ENCODE results near the gene C14orf93.

Gene C14orf93

DNA sequence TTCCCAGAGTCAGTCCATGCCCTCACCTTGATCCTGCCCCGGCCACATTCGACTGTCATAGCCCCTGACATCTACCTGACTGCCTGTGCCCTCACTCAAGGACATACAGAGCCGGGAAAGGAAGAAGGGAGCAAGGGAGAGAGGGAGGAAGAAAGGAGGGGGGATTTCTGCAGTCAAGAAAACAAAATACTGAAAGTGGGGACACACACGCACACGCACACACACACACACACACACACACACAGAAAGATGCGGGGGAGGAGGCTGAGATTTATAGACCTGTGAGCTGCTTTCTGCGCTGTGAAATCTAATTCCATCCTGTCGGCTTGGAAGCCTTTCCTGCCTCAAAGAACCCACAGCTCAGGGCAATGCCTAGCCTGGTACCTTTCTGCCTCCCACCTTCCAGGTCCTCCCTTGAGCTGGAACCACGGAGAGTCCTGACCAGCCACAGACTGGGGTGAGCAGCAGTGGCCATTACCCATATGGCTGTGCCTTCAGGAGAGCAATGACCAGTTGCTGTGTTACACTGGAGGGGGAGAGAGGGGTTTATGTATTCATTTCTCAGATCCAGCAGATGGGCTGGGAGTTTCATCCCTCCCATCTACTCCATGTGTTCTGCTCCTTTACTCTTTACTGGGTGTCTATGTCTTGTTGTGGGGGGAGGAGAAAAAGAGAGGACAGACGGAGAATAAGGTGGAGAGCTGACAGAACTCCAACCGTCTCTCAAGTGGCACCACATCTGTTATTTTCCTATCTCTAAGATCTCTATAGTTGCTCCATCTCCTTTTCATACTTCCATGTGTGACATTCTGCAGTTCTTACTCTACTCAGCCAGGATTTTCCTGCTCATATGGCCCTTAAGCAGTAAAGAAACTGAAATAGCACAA, 12.9 kb downstream of the C14orf93 start:
- no peak for DNase-seq (ENCODE audit: low read depth, low spot score)

DNA sequence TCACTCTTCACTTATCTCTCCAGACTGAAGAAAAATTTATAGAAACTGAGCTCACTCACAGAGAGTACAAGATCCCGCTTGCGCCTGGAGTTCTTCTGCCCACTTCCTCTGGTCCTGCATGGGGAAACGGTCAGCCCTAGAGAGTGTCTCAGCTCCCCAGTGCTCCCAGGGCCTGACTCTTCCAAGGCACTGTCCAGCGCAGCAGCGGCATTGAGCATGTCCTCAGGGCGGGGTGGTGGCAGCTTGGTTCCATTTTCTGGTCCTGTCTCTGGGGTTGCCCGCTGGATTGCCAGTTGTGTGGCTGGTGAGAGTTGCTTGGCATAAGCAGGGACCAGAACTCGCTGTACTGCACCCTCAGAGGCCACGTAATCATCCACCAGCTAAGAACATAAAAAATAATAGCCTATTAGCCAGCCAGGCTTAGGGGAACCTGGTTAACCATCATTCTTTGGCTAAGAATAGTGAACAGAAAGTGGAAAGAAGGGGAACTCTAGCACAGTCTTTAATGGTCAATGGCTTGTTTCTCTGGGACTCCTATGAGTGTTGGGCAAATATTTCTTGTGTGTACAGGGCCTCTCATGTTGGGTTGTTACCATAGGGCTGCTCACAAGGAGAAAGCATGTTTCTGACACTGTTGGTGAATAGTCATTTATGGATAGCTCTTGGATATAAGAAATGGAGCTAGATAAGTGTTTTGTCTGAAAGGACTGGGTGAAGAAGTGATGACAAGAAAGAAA, 13.9 kb downstream of the C14orf93 start:
- DNase-seq (ENCODE audit: low read depth, low spot score) = no peak
- H3K27ac ChIP-seq = no peak overlapping the region

More for the DNA sequence above, 12.9 kb downstream of the C14orf93 start:
- no peak overlapping the region for H3K27ac ChIP-seq

DNA sequence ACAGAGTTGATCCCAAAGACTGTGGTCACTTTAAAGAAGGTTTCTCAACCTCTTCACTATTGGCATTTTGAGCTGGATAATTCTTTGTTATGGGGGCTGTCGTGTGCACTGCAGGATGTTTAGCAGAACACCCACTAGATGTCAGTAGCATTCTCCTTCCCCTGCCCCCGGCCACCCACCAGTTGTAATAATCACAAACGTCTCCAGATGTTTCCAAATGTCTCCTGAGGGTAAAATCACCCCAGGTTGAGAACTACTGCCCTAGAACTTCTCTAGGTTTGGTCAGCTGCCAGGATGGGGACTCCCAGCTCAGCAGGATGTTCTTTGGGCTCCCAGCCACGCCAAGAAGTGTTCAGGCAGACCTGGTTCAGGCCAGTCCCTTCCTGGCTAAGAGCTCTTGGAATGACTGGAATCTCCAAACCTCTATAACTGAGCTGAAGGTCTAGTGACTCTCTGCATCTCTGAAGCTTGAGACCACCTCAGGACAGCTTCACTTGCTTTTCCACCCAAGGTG, 15.1 kb downstream of the C14orf93 start:
- no peak overlapping the region for H3K27ac ChIP-seq
- no peak for DNase-seq (ENCODE audit: low read depth, low spot score)

DNA sequence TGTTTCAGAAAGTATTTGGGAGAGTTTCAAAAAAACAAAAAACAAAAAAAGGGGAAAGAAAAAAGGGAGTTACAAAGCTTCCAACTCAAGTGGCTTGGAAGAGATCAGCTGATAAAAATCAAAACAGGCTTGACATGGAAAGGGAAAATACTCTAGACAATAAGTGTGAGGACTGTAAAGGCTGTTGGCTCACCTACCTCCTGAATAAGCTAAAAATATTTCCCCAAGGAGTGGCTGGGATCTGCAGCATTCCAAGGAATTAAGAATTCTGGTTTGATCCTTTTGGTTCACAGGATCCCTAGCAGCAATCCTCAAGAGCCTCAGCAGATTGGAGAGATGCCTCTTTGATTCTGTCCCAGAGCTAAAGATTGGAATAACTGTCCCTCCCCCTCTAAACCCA, 16.4 kb downstream of the C14orf93 start:
- no peak for DNase-seq (ENCODE audit: low read depth, low spot score)
- H3K27ac ChIP-seq = no peak overlapping the region

DNA sequence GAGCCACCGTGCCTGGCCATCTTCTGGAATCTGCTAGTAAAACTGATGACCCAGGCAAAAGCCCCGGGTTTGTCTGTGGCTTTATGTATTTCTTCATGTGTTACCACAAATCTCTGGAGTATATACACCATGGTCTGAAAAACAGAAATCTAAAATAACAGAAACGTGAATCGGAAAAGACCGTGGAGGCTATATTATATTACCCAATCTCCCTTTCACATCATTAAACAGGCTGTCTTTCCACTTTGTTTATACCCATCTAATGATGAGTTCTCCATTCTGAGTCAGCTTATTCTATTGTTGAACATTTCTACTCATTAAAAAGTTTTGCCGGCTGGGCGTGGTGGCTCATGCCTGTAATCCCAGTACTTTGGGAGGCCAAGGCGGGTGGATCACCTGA, 18.1 kb downstream of the C14orf93 start:
- H3K27ac ChIP-seq = no peak overlapping the region
- no peak for DNase-seq (ENCODE audit: low read depth, low spot score)

DNA sequence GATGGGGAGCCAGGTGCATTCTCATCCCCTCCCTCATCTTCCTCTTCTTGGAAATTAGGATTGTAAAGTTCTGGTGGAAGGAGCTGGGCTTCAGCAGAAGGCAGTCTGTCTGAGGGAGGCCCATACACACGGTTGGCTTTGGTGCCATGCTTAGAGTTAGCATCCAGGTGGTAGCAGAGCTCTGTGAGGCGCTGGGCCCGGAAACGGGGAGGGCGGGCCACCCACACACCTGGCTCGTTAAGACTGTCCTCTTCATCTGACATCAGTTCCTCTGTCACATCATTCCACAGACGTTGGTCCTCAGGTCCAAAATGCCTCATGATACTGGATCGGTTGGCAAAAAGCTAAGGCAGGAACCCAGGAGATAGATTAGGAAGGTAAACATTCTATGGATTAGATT, 22.7 kb downstream of the C14orf93 start:
- DNase-seq (ENCODE audit: low read depth, low spot score) = no peak
- H3K27ac ChIP-seq = no peak overlapping the region

DNA sequence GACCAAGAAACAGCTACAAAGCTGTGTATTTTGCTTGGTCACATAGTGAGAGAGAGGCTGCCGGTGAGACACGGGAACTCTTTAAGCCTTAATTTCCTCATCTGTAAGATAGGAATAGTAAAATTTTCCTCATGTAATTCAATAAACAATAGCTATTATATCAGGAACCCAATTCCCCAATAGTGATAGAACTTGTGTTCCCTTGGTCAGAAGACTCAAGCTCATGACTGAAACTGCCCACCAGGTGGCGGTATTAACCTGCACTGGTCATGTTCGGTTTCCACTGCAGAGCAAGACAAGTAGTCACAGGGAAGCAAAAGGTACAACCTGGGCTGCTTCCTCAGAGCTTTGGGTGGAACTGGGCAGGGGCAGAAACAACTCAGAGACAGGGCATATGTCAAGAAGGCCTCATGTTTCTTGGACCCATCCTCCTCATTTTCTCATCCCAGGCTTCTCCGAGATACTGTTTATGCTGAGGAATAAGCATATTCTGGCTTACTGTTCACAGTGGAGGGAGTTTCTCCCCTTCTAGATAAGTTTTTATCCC, 23.4 kb downstream of the C14orf93 start:
- H3K27ac ChIP-seq = no peak overlapping the region
- no peak for DNase-seq (ENCODE audit: low read depth, low spot score)

DNA sequence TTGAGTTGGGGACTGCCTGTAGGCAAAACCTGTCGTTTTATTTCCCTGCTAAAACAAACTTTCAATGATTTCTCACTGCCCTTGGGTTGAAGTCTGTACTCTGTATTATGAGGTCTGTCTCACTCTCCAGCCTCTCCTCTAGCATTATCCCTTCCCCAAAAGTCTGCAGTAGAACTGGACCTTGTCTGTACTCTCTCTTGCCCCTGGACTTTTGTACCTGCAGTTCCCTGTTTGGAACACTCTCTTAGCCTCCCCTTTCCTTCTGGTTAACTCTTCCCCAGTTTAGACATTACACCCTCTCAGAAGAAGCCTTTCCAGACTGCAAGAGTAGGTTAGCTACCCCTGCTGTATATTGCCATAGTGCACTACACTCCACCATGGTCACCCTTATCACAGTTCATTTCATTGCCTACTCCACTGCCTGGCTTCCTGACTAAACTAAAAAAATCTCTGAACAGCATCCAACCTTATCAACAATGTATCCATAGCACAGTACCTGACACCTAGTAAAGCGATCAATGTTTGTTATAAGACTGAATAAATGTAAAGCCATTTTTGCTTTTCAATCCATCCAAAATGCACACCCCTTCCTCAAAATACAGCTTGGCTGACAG, 23.9 kb downstream of the C14orf93 start:
- H3K27ac ChIP-seq = no peak overlapping the region
- no peak for DNase-seq (ENCODE audit: low read depth, low spot score)

DNA sequence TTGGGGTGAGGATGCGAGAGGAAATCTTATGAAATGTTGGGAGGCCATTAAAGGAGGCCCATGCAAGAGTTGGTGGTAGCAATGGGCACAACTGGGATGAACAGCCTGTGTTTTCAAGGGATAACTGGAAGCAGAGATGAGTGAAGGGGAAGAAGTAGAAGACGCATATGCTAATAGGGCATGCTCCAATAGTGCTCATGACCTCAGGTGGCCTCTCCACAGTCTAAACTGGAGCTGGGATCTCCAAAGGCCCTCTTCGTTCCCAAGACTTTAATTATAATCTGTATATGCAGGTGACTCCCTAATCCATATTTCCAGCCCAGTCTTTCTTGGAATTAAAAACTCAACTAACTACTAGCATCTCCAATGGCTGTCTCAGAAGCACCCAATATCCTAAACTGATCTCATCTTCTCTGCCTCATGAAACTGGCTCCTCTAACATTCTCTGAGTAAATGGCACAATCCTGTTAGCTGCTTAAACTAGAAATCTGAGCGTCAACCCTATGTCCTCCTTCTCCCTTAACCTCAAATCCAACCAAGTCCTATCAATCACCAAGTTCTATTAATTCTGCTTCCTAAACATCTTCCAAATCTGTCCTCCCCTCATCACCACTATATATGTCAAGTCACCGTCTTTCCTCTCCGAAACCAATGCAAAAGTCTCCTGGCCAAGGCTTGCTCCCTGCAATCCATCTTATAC, 24.8 kb downstream of the C14orf93 start:
- no peak overlapping the region for H3K27ac ChIP-seq
- DNase-seq (ENCODE audit: low read depth, low spot score) = no peak

DNA sequence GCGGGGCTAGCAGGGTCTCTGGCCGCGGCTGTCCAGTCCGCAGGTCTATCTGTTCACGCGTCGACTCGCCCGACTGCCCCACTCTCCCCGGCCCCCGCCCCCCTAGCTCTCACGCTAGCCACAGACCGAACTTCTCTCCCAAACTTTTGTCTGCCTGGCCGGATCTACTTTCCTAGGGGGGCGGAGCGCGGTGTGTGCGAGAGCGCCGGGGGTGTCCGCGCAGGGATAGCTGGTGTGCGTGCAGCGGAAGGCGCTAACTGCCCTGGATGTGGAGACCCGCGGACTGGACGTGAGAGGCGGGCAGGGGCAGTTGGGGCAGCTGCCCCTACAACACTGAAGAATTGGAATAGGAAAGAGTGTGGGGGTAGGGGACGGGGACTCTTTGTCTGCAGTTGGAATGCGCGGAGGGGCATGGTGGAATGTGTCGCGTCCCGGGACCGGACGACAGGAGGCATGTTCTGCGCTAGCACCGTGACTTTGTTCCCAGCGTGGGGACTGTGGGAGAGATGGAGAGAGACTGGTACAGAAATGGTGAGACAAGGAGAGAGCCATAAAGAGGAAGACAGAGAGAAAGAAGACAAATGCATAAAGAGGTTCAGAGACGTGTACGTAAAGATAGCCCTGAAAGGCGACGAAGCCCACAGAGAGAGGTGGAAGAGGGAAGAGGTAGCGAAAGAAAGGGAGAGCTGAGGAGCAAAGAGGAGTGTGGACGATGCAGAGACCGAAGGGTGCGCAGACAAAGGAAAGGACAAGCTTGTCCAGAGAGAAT, 27.3 kb downstream of the C14orf93 start, which contains the start of gene AJUBA:
Gene AJUBA (minus strand): TSS at position 75 of the 769 bp plus-strand sequence. CDS start 285 bp downstream, outside the sequence.
- H3K27ac ChIP-seq = peak within 1 kb of the TSS; percentile 100
- peak; percentile 62 for DNase-seq (ENCODE audit: low read depth, low spot score)

DNA sequence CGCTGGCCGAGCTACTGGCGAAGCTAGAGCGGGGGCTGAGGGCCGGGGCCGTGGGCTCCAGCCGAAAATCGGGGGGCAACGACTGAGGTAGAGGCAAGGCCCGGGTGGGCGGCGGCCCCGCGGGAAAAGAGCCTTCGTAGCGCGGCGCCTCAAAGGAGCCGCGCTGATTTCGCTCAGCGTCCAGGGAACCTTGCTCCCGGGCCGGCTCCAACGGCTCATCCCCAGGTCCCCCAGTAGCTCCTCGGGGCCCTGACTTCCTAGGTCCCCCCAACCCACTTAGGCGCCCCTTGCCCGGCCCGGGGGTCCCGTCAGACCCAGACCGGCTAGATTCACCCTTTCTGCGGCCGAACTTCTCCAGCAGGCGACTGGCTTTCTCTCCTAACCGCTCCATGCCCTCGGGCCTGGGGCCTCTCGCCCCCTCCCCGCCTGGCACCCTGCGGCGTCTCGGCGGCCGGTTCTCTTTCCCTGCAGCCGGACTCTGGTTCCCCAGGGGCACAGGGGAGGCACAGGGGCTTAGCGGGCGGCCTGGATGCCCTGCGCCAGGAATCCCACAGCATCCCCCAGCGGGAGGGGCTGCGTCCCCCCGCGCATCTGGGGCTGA, 28.0 kb downstream of the C14orf93 start:
- peak overlapping the region; percentile 100 for H3K27ac ChIP-seq
- DNase-seq (ENCODE audit: low read depth, low spot score) = no peak

DNA sequence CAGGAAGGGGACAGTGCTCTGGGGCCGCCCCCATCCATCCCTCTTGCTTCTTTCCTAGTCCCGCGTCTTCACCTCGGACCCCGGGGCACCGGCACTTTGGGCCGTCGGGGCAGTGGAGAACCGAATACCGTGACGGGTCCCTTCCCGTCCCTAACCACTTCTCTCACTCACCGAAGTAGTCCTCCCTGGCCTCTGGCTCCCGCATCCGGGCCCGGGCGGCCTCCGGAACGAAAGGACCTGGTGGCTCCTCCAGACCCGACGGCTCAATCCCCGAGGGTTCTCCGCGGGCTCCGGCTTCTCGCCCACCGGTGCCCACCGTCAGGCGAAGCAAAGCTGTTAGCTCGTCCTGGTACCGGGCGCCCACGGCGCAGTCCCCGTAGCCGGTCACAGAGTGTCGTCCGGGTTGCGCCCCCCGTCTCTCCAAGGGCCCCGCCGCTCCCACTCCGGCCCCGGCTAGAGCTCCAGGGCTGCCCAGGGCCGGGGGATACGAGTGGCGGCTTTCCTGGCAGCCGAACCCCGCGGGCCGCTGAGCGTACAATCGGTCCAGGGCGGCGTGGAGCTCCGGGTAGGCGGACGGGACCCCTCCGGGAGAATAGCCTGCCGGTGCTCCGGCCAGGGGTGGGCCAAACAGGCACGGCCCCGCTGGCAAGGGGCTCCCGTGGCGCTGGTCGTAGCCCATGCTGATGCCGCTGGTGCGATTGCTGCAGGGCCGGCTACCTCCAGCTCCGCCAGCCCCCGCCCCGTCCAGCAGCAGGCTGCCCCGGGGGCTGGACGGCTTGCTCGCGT, 28.7 kb downstream of the C14orf93 start:
- peak overlapping the region; percentile 100 for H3K27ac ChIP-seq
- no peak for DNase-seq (ENCODE audit: low read depth, low spot score)

DNA sequence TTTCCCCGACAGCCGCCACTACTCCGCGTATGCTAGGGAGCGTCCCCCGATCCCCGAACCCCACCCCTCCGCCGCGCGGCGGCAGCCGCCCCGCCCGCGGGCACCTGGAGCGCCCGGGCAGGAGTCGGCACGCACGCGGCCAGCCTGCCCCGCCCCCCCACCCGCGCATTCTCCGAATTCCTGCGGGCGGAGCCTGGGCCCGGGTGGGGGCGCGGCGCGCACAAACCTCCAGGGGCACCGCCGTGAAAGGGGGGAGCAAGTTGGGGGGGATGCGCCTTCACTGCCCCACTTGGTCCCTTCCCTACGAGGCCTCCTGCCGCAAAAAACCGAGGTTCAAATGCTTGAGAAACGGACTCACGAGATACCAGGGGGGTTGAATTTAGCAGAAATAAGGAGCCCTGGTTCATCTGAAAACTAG, 29.3 kb downstream of the C14orf93 start:
- H3K27ac ChIP-seq = peak overlapping the region; percentile 100
- no peak for DNase-seq (ENCODE audit: low read depth, low spot score)

DNA sequence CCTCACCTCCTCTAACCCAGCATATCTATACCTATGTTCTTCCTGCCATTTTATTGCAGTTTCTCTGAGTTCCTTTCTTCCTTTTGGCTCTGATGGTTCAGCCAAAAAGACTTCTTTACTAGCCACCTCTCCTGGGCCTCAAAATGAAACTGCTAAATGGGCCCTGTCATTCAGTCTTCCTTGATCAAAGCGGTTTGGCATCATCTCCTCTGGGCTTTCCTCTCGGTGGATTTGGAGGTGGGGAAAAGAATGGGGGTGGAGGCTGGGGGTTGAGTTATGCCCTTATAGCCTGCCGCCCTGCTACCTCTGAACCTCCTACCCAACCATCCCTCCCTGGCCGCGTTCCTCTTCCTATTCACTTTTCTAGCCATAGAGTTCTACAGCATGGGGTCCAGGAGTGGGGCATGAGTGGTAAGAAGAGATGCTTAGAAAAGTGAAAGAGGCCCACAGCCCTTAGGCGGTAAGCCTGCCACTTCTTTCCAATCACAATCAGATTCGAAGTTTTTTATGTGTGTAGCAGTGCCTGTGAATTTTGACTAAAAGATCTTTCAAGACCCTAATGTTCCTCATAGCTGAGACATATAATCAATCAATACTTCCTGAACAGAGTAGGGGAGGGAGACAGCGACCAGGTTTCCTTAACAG, 30.1 kb downstream of the C14orf93 start:
- no peak for DNase-seq (ENCODE audit: low read depth, low spot score)
- peak overlapping the region; percentile 100 for H3K27ac ChIP-seq

DNA sequence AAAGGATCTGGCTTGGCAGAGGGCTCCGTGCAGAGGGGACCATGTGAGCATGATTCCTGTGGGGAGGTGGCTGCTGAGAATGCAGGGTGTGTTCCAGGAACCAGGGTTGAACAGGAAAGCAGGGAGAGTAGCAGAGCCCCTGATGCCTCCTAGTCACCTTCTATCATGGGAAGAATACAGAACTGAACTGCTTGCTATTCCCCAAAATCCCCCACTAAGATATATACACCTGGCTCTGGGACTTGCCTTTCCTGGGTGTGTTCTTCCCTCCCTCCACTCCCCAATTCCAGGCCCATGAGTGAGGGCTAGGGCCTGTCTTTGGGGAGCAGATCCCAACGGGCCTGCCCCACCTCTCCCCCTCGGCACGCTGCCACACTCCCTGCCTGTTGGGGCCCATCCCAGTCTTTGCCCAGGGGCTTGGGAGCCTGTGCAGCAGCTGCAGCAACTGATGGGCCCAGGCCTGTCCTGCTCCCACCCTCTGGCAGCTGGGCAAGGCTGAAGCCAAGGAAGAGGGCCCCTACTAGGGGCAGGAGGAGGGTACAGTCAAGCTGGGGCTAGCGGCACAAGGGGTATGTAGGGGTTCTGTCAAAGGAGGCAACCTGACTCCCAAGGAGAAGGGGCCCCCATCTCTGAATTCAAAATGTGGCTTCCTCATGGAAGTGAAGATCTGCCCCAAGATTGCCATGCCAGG, 30.8 kb downstream of the C14orf93 start:
- peak; percentile 69 for DNase-seq (ENCODE audit: low read depth, low spot score)
- peak overlapping the region; percentile 100 for H3K27ac ChIP-seq

DNA sequence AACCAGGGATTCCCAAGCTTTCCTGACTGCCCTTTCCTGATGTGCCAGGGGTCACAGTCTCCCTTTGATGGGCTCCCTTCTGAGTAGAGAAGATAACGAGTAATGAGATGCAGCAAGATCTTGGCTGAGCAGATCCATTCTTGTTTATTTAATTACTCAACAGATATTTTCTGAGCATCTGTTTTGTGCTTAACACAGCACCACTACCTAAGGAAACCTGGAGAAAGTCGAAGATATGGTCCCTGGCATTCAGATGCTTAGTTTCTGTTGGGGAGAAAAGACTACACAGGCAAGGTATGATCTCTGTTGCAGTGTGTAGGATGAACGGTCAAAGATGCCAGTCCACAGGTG, 31.5 kb downstream of the C14orf93 start:
- DNase-seq (ENCODE audit: low read depth, low spot score) = no peak
- peak overlapping the region; percentile 100 for H3K27ac ChIP-seq
